ENCODE results near the gene TGFBI.

TGFBI gene

DNA sequence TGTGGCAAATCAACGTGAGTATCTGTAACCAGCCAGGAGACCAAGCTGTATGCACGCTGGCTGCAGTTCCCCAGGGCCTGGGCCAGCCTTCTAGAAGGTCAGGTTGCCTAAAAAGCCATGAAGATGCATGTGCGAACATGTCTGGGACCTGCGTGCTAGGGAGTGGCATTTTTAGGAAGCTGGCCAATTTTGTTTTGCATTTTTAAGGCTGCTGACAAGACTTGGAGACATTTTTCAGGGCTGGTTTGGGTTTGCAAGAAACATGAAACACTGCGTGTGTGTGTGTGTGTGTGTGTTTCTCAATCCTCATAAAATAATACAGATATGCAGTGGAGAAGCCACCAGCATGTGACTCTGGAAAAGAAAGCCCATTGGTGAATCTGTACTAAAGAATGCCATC, 5.1 kb downstream of the TGFBI start:
- Histone ChIP-seq H2AFZ (ENCODE audit: insufficient read depth, low read length, poor library complexity) (no peak overlapping the region), H3K79me2 (ENCODE audit: control insufficient read depth, insufficient read depth, low read length, poor library complexity) (peaks cover 25% of the 10 kb centered on the region), H2BK120ac (ENCODE audit: insufficient read depth, low read length, poor library complexity) (no peak overlapping the region), H3K9ac (ENCODE audit: low read length) (no peak overlapping the region), H3K23ac (ENCODE audit: low read length) (no peak overlapping the region), H3K4me1 (ENCODE audit: control insufficient read depth in 1 of 2, insufficient read depth in 2 of 2, low read length in 2 of 2) (peaks cover 21 to 39% of the 10 kb centered on the region in 2 experiments), H2BK12ac (ENCODE audit: low read length) (no peak overlapping the region), H4K91ac (ENCODE audit: low read depth, low read length) (no peak overlapping the region), H3K18ac (ENCODE audit: low read length) (peak overlapping the region; percentile 49), H3K27ac (ENCODE audit: low read depth, low read length) (peak overlapping the region; percentile 28), H4K12ac (ENCODE audit: low read depth, low read length) (no peak overlapping the region), H3K79me1 (ENCODE audit: low read length) (peaks cover 21% of the 10 kb centered on the region), H3K36me3 (ENCODE audit: control insufficient read depth in 1 of 2, insufficient read depth in 2 of 2, low read length in 2 of 2) (peaks cover 56 to 81% of the 10 kb centered on the region in 2 experiments), H3K4me3 (ENCODE audit: low read depth, low read length) (no peak overlapping the region), H3K27me3 (ENCODE audit: insufficient read depth, low read length) (peaks cover 2% of the 10 kb centered on the region), H3K4me2 (ENCODE audit: low read length) (no peak overlapping the region), H2AK5ac (ENCODE audit: low read length) (no peak overlapping the region), H3K14ac (ENCODE audit: low read length) (no peak overlapping the region), H2BK5ac (ENCODE audit: low read depth, low read length, poor library complexity) (no peak overlapping the region), H4K8ac (ENCODE audit: low read depth, low read length) (no peak overlapping the region), H3K9me3 (ENCODE audit: insufficient read depth, low read depth, low read length) (no peaks in the 10 kb centered on the region), H3K4ac (ENCODE audit: low read depth, low read length) (no peak overlapping the region)
- no peak for DNase-seq
- WGBS (ENCODE audit: extremely low coverage, insufficient coverage, insufficient read length), result no CpG with 5 or more reads among the region's 5 CpGs

DNA sequence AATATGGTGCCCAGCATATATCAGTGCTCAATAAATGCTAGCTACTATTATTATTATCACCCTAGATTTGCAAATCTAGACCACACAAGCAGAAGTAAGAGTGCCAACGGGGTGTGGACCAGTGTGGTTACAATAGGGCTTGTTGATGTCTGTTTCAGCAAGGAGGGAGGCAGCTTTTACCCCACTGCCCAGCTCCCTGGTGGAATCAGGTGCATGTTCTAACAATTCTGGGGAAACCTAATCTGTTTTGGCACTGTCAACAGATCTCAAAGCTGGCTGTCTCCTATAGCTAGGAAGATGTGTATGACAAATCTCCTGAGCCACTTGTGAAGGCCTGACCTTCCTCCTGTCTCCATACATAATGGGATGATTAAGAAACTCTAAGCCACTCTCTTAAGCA, 5.7 kb downstream of the TGFBI start:
- WGBS (ENCODE audit: extremely low coverage, insufficient coverage, insufficient read length), result no CpG with 5 or more reads among the region's 1 CpG
- H4K8ac ChIP-seq (ENCODE audit: low read depth, low read length), result no peak overlapping the region
- H2AFZ ChIP-seq (ENCODE audit: insufficient read depth, low read length, poor library complexity), result no peak overlapping the region
- no peak overlapping the region for H4K12ac ChIP-seq (ENCODE audit: low read depth, low read length)
- no peak overlapping the region for H3K4me3 ChIP-seq (ENCODE audit: low read depth, low read length)
- H3K36me3 ChIP-seq (ENCODE audit: control insufficient read depth in 1 of 2, insufficient read depth in 2 of 2, low read length in 2 of 2), result peaks cover 59 to 85% of the 10 kb centered on the region in 2 experiments
- no peak overlapping the region for H4K91ac ChIP-seq (ENCODE audit: low read depth, low read length)
- no peak overlapping the region for H3K9ac ChIP-seq (ENCODE audit: low read length)
- no peak overlapping the region for H3K23ac ChIP-seq (ENCODE audit: low read length)
- H3K27ac ChIP-seq (ENCODE audit: low read depth, low read length), result no peak overlapping the region
- no peak overlapping the region for H3K4ac ChIP-seq (ENCODE audit: low read depth, low read length)
- peaks cover 14% of the 10 kb centered on the region for H3K79me1 ChIP-seq (ENCODE audit: low read length)
- H3K18ac ChIP-seq (ENCODE audit: low read length), result no peak overlapping the region
- no peaks in the 10 kb centered on the region for H3K9me3 ChIP-seq (ENCODE audit: insufficient read depth, low read depth, low read length)
- peaks cover 19% of the 10 kb centered on the region for H3K79me2 ChIP-seq (ENCODE audit: control insufficient read depth, insufficient read depth, low read length, poor library complexity)
- no peak overlapping the region for H3K14ac ChIP-seq (ENCODE audit: low read length)
- peaks cover under 1% of the 10 kb centered on the region for H3K27me3 ChIP-seq (ENCODE audit: insufficient read depth, low read length)
- H2BK5ac ChIP-seq (ENCODE audit: low read depth, low read length, poor library complexity), result no peak overlapping the region
- H2BK12ac ChIP-seq (ENCODE audit: low read length), result no peak overlapping the region
- H2AK5ac ChIP-seq (ENCODE audit: low read length), result no peak overlapping the region
- no peak for DNase-seq
- peaks cover 21 to 42% of the 10 kb centered on the region in 2 experiments for H3K4me1 ChIP-seq (ENCODE audit: control insufficient read depth in 1 of 2, insufficient read depth in 2 of 2, low read length in 2 of 2)
- no peak overlapping the region for H2BK120ac ChIP-seq (ENCODE audit: insufficient read depth, low read length, poor library complexity)
- H3K4me2 ChIP-seq (ENCODE audit: low read length), result no peak overlapping the region

DNA sequence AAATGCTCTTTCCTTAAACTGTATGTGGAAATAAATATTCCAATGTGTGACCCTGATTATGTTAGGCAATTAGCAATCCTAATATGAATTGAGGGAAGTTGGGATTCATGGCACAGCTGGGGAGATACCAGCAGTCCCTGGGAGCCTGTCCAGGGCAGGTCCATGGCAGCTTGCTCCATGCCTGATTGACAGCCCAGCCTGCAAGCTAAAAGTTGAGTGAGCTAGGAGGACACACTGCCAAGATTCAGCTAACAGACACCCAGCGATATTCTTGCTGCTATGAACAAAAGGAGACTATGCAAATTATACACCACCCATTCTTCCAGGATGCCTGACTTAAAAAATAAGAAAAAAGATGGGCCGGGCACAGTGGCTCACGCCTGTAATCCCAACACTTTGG, 6.2 kb downstream of the TGFBI start:
- no peak overlapping the region for H3K9ac ChIP-seq (ENCODE audit: low read length)
- H3K4me2 ChIP-seq (ENCODE audit: low read length), result no peak overlapping the region
- H3K9me3 ChIP-seq (ENCODE audit: insufficient read depth, low read depth, low read length), result no peaks in the 10 kb centered on the region
- DNase-seq, result no peak
- H3K27ac ChIP-seq (ENCODE audit: low read depth, low read length), result peak overlapping the region; percentile 11
- no peak overlapping the region for H2BK120ac ChIP-seq (ENCODE audit: insufficient read depth, low read length, poor library complexity)
- peaks cover 9% of the 10 kb centered on the region for H3K79me1 ChIP-seq (ENCODE audit: low read length)
- no peak overlapping the region for H2AFZ ChIP-seq (ENCODE audit: insufficient read depth, low read length, poor library complexity)
- H3K27me3 ChIP-seq (ENCODE audit: insufficient read depth, low read length), result no peaks in the 10 kb centered on the region
- H3K14ac ChIP-seq (ENCODE audit: low read length), result no peak overlapping the region
- no peak overlapping the region for H3K4ac ChIP-seq (ENCODE audit: low read depth, low read length)
- H3K36me3 ChIP-seq (ENCODE audit: control insufficient read depth in 1 of 2, insufficient read depth in 2 of 2, low read length in 2 of 2), result peaks cover 61 to 85% of the 10 kb centered on the region in 2 experiments
- H4K91ac ChIP-seq (ENCODE audit: low read depth, low read length), result no peak overlapping the region
- H4K8ac ChIP-seq (ENCODE audit: low read depth, low read length), result no peak overlapping the region
- H2BK12ac ChIP-seq (ENCODE audit: low read length), result no peak overlapping the region
- no CpG with 5 or more reads among the region's 3 CpGs for WGBS (ENCODE audit: extremely low coverage, insufficient coverage, insufficient read length)
- H3K79me2 ChIP-seq (ENCODE audit: control insufficient read depth, insufficient read depth, low read length, poor library complexity), result peaks cover 14% of the 10 kb centered on the region
- H4K12ac ChIP-seq (ENCODE audit: low read depth, low read length), result no peak overlapping the region
- H3K23ac ChIP-seq (ENCODE audit: low read length), result no peak overlapping the region
- peak overlapping the region; percentile 16 for H3K18ac ChIP-seq (ENCODE audit: low read length)
- no peak overlapping the region for H2BK5ac ChIP-seq (ENCODE audit: low read depth, low read length, poor library complexity)
- no peak overlapping the region for H3K4me3 ChIP-seq (ENCODE audit: low read depth, low read length)
- no peak overlapping the region for H2AK5ac ChIP-seq (ENCODE audit: low read length)
- peaks cover 21 to 46% of the 10 kb centered on the region in 2 experiments for H3K4me1 ChIP-seq (ENCODE audit: control insufficient read depth in 1 of 2, insufficient read depth in 2 of 2, low read length in 2 of 2)

DNA sequence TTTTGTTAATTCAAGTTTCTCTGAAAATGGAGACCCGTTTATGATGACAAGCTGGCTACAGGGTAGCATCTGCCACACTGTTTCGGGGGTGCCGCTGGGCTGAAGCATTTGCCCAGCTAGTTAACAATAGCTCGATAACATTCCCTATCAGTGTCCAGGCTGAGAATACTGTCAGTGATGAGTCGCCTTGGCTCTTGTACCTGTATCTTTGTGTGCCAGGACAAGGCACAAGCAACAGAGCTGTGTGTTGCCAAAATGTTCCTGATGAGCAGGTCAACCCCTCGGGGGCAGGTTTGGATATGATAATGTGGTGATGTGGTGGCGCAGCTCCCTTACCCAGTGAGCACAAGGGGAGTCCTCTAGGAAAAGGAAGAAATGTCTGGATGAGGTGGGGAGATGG, 7.0 kb downstream of the TGFBI start:
- Histone ChIP-seq H3K27ac (ENCODE audit: low read depth, low read length) (peak overlapping the region; percentile 49), H3K9ac (ENCODE audit: low read length) (no peak overlapping the region), H2BK120ac (ENCODE audit: insufficient read depth, low read length, poor library complexity) (no peak overlapping the region), H3K79me1 (ENCODE audit: low read length) (peaks cover 4% of the 10 kb centered on the region), H3K36me3 (ENCODE audit: control insufficient read depth in 1 of 2, insufficient read depth in 2 of 2, low read length in 2 of 2) (peaks cover 60 to 84% of the 10 kb centered on the region in 2 experiments), H3K4me1 (ENCODE audit: control insufficient read depth in 1 of 2, insufficient read depth in 2 of 2, low read length in 2 of 2) (peaks cover 22 to 48% of the 10 kb centered on the region in 2 experiments), H3K4me3 (ENCODE audit: low read depth, low read length) (no peak overlapping the region), H2BK12ac (ENCODE audit: low read length) (no peak overlapping the region), H2AFZ (ENCODE audit: insufficient read depth, low read length, poor library complexity) (no peak overlapping the region), H3K4me2 (ENCODE audit: low read length) (no peak overlapping the region), H3K23ac (ENCODE audit: low read length) (no peak overlapping the region), H4K8ac (ENCODE audit: low read depth, low read length) (peak overlapping the region; percentile 17), H3K18ac (ENCODE audit: low read length) (peak overlapping the region; percentile 41), H3K4ac (ENCODE audit: low read depth, low read length) (no peak overlapping the region), H4K12ac (ENCODE audit: low read depth, low read length) (peak overlapping the region; percentile 7), H2AK5ac (ENCODE audit: low read length) (no peak overlapping the region), H3K14ac (ENCODE audit: low read length) (no peak overlapping the region), H3K27me3 (ENCODE audit: insufficient read depth, low read length) (no peaks in the 10 kb centered on the region), H4K91ac (ENCODE audit: low read depth, low read length) (no peak overlapping the region), H3K9me3 (ENCODE audit: insufficient read depth, low read depth, low read length) (no peaks in the 10 kb centered on the region), H3K79me2 (ENCODE audit: control insufficient read depth, insufficient read depth, low read length, poor library complexity) (peaks cover 8% of the 10 kb centered on the region), H2BK5ac (ENCODE audit: low read depth, low read length, poor library complexity) (peak overlapping the region; percentile 6)
- no CpG with 5 or more reads among the region's 7 CpGs for WGBS (ENCODE audit: extremely low coverage, insufficient coverage, insufficient read length)
- no peak for DNase-seq
